PC-3 (cell line): ENCODE results near the gene TPK1. TPM values are rescaled to one million over a fixed set of nuclear protein-coding genes. Genes with fewer than 3 reads are reported as not detected.

ENCODE experiments used
- ATAC-seq: fragments of 200-7000 bp; cut with Tn5 transposase; 2 replicates; pipeline ENCODE4 v1.9.1; 2020; ENCODE audit warnings: mild to moderate bottlenecking, moderate library complexity
- BruUV-seq: library from RNA; stranded (reverse); fragments of 400-500 nt; replicated peaks from 2 replicates; lab custom pipeline; 2021; lab: Mats Ljungman, UMichigan
- CTCF ChIA-PET: fragments of 300-600 bp; sonication (Branson Sonifier 250); formaldehyde crosslinking; loops from one replicate; lab custom pipeline; 2022; ENCODE audit warnings: antibody characterized with exemption; lab: Charles Lee
- POLR2A ChIA-PET: fragments of 300-600 bp; sonication (Branson Sonifier 250); formaldehyde crosslinking; loops from one replicate; lab custom pipeline; 2022; ENCODE audit warnings: antibody characterized with exemption; ENCODE audit not compliant: unreplicated experiment; lab: Charles Lee
- DNase-seq: peaks from one replicate; pipeline ENCODE4 v3.0.0-alpha.2; 2015
- H2AFZ ChIP-seq: fragments of 300-600 bp; sonication (generic); 2 replicates; pipeline ENCODE4 v1.6.0; 2016; ENCODE audit warnings: antibody characterized with exemption, low read length
- H3F3A ChIP-seq: fragments of 300-600 bp; sonication (generic); one replicate; pipeline ENCODE4 v1.6.0; 2017; ENCODE audit warnings: antibody characterized with exemption, low read length, control low read depth, mild to moderate bottlenecking; ENCODE audit not compliant: unreplicated experiment
- H3K27ac ChIP-seq: fragments of 300-600 bp; sonication (generic); 2 replicates; pipeline ENCODE4 v1.5.1; 2016; ENCODE audit warnings: mild to moderate bottlenecking, low read length
- H3K27me3 ChIP-seq: fragments of 300-600 bp; sonication (generic); 2 replicates; pipeline ENCODE4 v1.6.1; 2016; ENCODE audit warnings: low read length, mixed read lengths
- H3K36me3 ChIP-seq: fragments of 300-600 bp; sonication (generic); 2 replicates; pipeline ENCODE4 v1.6.1; 2016; ENCODE audit warnings: low read depth, mixed run types, low read length, mixed read lengths
- H3K4me1 ChIP-seq: fragments of 300-600 bp; sonication (generic); 2 replicates; pipeline ENCODE4 v1.5.1; 2016; ENCODE audit warnings: low read length; ENCODE audit not compliant: insufficient read depth
- H3K4me2 ChIP-seq: fragments of 300-600 bp; sonication (generic); 2 replicates; pipeline ENCODE4 v1.6.0; 2016; ENCODE audit warnings: low read length
- H3K4me3 ChIP-seq: fragments of 300-600 bp; sonication (generic); 2 replicates; pipeline ENCODE4 v1.5.1; 2016; ENCODE audit warnings: mild to moderate bottlenecking, low read length, mixed read lengths
- H3K79me2 ChIP-seq: fragments of 300-600 bp; sonication (generic); 2 replicates; pipeline ENCODE4 v1.6.1; 2017; ENCODE audit warnings: low read length, mixed read lengths
- H3K9ac ChIP-seq: fragments of 300-600 bp; sonication (generic); 2 replicates; pipeline ENCODE4 v1.6.0; 2016; ENCODE audit warnings: mild to moderate bottlenecking, low read length
- H3K9me2 ChIP-seq: fragments of 300-600 bp; sonication (generic); replicated peaks from 2 replicates; pipeline ENCODE4 v1.6.1; 2016; ENCODE audit warnings: mixed run types, low read length, mixed read lengths
- H3K9me3 ChIP-seq: fragments of 300-600 bp; sonication (generic); 2 replicates; pipeline ENCODE4 v1.6.1; 2016; ENCODE audit warnings: low read length, mixed read lengths
- H4K20me1 ChIP-seq: fragments of 300-600 bp; sonication (generic); 2 replicates; pipeline ENCODE4 v1.6.1; 2016; ENCODE audit warnings: low read length, mixed read lengths
- CTCF ChIP-seq: fragments of 300-600 bp; sonication (generic); conservative IDR thresholded peaks from 2 replicates; pipeline ENCODE4 v1.5.1; 2017; ENCODE audit warnings: antibody characterized with exemption, low read depth, mild to moderate bottlenecking, low read length
- EZH2 ChIP-seq: fragments of 300-600 bp; sonication (generic); IDR thresholded peaks from one replicate; pipeline ENCODE4 v1.6.1; 2017; ENCODE audit warnings: antibody characterized with exemption, mild to moderate bottlenecking, low read length; ENCODE audit not compliant: unreplicated experiment
- EZH2phosphoT487 ChIP-seq: fragments of 300-600 bp; sonication (generic); IDR thresholded peaks from 2 replicates; pipeline ENCODE4 v1.6.1; 2018; ENCODE audit warnings: mild to moderate bottlenecking, antibody characterized with exemption, low read length, borderline replicate concordance
- intact Hi-C: fragments of 100-400 bp; cut with micrococcal nuclease; formaldehyde crosslinking; loops from 2 replicates; pipeline ENCODE4 v1.9.0; 2023
- total RNA-seq: library from RNA; depleted of rRNA; stranded (reverse); fragments of >200 nt; gene quantifications from 2 replicates; pipeline ENCODE4 v1.2.3, GENCODE V29; 2014

TPK1 gene
- total RNA-seq, 1 experiment from 2014 or later = 4.5 TPM

GRCh38 chr7:144518360-144518759 is 317.5 kb downstream of the TPK1 start:
- Histone ChIP-seq H3K4me1 (no peaks in the 10 kb centered on the region), H4K20me1 (no peaks in the 10 kb centered on the region), H3K27ac (no peak overlapping the region), H3K27me3 (peaks cover 7% of the 10 kb centered on the region; the same call in 1 of the 2 replicates), H3K9me2 (no peaks in the 10 kb centered on the region), H3F3A (no peaks in the 10 kb centered on the region), H3K36me3 (no peaks in the 10 kb centered on the region), H2AFZ (no peak overlapping the region), H3K4me2 (no peak overlapping the region), H3K9ac (no peak overlapping the region), H3K79me2 (no peaks in the 10 kb centered on the region), H3K4me3 (no peak overlapping the region), H3K9me3 (no peaks in the 10 kb centered on the region)
- BruUV-seq = no TSS peak
- POLR2A ChIA-PET = no interaction called here
- no peak for ATAC-seq
- intact Hi-C loops = loop anchor here (10.0 kb wide), 1 partner anchor 336 kb away; no protein-coding TSS in a partner anchor
- no peak for TF ChIP-seq CTCF
- no peak for TF ChIP-seq EZH2phosphoT487
- no peak for TF ChIP-seq EZH2
- CTCF ChIA-PET = no interaction called here
- no peak for DNase-seq

GRCh38 chr7:144517749-144518148 is 318.1 kb downstream of the TPK1 start:
- no peaks in the 10 kb centered on the region for H3K36me3 ChIP-seq
- H3K9me3 ChIP-seq = no peaks in the 10 kb centered on the region
- no peaks in the 10 kb centered on the region for H3K9me2 ChIP-seq
- DNase-seq = no peak
- H4K20me1 ChIP-seq = no peaks in the 10 kb centered on the region
- H3K4me3 ChIP-seq = no peak overlapping the region
- H3K4me1 ChIP-seq = no peaks in the 10 kb centered on the region
- TF ChIP-seq CTCF = no peak
- TF ChIP-seq EZH2 = no peak
- no peak for TF ChIP-seq EZH2phosphoT487
- POLR2A ChIA-PET = no interaction called here
- H3F3A ChIP-seq = no peaks in the 10 kb centered on the region
- H3K27me3 ChIP-seq = peaks cover 7% of the 10 kb centered on the region; the same call in 1 of the 2 replicates
- no peaks in the 10 kb centered on the region for H3K79me2 ChIP-seq
- H3K4me2 ChIP-seq = no peak overlapping the region
- CTCF ChIA-PET = no interaction called here
- H3K9ac ChIP-seq = no peak overlapping the region
- intact Hi-C loops = loop anchor here (10.0 kb wide), 1 partner anchor 337 kb away; no protein-coding TSS in a partner anchor
- BruUV-seq = no TSS peak
- H2AFZ ChIP-seq = no peak overlapping the region
- no peak overlapping the region for H3K27ac ChIP-seq
- no peak for ATAC-seq

GRCh38 chr7:144516729-144517525 is 318.9 kb downstream of the TPK1 start:
- TF ChIP-seq CTCF (no peak), EZH2 (no peak), EZH2phosphoT487 (no peak)
- H3K9ac ChIP-seq = no peak overlapping the region
- ATAC-seq (no peak), DNase-seq (no peak)
- intact Hi-C loops = loop anchor here (10.0 kb wide), 1 partner anchor 338 kb away; no protein-coding TSS in a partner anchor
- H3K4me1 ChIP-seq = no peaks in the 10 kb centered on the region
- no peak overlapping the region for H3K27ac ChIP-seq
- no peaks in the 10 kb centered on the region for H3K36me3 ChIP-seq
- H4K20me1 ChIP-seq = no peaks in the 10 kb centered on the region
- ChIA-PET CTCF (no interaction called here), POLR2A (no interaction called here)
- no peaks in the 10 kb centered on the region for H3K79me2 ChIP-seq
- H3K27me3 ChIP-seq = peaks cover 7% of the 10 kb centered on the region; the same call in 1 of the 2 replicates
- H3K4me2 ChIP-seq = no peak overlapping the region
- BruUV-seq = no TSS peak
- no peak overlapping the region for H2AFZ ChIP-seq
- no peaks in the 10 kb centered on the region for H3F3A ChIP-seq
- H3K9me3 ChIP-seq = no peaks in the 10 kb centered on the region
- H3K4me3 ChIP-seq = no peak overlapping the region
- H3K9me2 ChIP-seq = no peaks in the 10 kb centered on the region
